HG02885 (cell line): Measurements from ENCODE around the gene LARGE1.

Experiments
- ATAC-seq: cut with Tn5 transposase; IDR thresholded peaks from one replicate; pipeline ENCODE4 v1.9.1; 2021; ENCODE audit warnings: mild to moderate bottlenecking; ENCODE audit not compliant: unreplicated experiment, poor library complexity

Gene LARGE1

DNA sequence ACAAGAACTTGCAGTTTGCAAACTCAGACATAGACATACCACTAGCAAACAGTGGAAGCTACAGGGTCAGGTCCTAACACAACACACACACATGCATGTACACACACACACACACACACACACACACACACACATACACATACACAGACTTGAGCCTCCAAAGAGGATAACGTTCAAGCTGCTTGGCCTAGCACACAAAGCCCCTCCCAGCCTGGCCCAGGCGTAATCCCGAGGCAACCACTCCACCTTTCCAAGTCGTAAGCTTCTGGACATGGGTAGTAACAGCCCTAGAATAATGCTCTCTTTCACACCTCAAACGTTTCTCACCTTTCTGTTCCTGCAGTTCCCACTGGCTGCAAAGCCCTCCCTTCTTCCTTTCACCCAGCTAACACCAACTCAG, 88.6 kb downstream of the LARGE1 start:
- no peak for ATAC-seq

DNA sequence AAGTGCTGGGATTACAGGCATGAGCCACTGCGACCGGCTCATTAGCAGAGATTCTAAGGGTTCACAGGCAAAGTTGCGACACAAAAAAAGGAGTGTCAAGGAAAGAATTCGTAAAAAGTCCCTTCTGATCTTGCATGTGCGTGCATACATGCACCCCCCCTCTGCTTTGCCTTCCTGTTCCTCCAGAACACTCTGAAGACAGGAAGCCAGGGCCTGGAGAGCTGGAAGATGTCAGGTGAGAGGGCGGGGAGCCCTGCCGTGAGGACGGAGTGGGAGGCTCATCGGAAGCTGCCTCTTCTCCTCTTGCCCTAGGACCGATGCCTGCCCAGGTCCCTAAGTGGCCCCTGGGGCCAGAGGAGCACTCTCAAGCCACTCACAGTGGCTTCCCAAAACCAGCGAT, 89.1 kb downstream of the LARGE1 start:
- no peak for ATAC-seq

DNA sequence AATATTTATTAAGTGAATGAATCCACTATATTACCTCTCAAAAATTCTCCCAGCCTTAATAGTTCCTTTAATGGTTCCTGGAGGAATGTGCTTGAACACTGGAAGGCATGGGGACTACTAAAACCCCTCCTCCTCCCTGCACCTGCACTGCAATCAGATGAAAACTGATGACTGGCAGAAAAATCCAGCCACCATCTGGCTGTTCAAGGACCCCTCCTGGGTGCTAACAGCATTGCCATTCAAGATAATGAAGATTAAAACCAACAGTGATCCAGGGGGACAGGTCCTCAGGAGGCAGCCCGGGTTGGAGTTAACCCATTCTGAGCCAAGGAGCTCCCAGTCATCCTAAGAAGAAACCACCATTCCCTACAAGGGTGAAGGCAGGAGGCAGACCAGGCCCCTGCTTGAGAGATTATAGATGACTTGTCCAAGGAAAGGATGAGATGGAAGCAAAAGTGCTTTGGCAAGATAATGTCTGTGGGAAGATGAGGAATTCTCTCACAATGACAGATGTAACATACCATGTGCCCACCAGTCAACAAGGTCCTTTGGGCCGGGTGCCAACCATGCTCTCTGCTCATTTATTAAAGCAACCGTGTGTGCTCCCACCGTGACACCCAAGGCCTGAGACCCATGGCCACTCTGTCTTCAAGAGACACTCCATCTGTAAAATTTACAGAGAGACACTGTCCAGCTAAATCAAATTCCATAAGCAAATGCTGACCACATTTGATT, 90.6 kb downstream of the LARGE1 start:
- no peak for ATAC-seq

DNA sequence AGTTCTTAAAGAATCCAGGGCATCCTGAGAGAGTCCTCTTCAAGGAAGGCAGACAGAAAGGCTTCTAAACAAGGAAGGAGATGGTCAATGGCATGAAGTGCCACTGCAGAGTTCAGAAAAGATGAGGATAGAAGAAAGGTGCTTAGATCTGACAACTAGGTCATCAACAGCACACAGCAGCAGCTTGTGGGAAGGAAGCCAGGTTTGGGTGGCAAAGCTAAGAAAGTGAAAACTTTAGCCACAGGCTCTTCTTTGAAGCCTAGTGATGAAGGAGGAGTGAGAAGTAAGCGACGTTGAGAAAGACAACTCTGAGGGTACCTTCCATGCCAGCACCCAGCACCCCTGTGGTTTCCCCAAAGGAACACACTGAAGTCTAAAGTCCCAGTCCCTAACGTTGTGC, 92.0 kb downstream of the LARGE1 start:
- no peak for ATAC-seq

DNA sequence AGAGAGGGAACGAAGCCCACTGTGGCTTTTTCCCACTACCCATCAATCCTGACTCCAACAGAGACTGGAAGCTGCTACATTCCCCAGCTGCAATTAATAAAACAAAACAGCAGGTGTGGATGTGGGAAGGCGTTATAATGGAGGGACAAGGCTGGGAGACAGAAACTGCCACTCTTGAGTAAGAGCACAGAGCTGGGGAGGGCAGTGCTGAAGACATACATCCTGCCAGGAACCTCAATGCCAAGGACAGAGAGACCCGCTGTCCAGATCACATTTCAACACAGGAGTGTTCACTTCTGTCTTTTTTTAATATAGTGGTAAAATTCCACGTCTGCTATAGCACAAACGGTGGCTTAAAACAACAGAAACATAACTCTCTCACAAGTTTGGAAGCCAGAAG, 94.5 kb downstream of the LARGE1 start:
- ATAC-seq, result no peak

DNA sequence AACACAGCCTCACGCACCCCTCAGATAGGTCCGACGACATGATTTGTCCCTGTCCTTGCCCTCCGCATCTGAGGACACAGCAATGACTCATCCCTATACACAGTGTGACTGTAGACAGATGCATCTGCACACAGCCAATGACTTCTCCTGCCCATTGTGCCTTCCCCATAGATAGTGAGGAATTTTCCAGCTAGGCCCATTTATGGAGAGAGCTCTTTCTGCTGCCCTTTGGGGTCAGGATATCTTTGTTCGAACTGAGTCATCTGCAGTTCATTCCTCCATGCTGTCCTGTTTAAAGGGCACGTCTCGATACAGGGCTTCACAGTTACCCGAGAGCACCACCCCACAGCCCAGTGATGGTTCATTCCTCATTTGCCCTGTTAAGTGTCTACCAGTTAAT, 96.7 kb downstream of the LARGE1 start:
- ATAC-seq, result no peak

DNA sequence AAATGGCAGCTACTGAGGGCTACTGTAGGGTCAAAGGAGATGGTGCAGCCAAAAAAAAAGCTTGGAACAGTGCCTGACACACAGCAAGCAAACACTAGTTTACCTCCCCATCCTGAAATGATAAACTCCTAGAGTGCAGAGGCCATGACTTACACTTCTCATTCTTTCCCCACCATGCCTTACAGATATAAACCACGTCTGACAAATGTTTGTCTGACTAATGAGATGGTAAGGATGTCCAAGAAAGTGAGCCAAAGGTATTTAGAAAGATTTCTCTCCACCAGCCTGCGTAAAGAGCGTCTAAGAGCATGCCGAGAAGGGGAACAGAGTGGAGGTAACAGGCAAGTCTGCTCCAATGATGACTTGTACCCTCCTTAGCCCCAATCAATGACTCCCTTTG, 99.0 kb downstream of the LARGE1 start:
- no peak for ATAC-seq

DNA sequence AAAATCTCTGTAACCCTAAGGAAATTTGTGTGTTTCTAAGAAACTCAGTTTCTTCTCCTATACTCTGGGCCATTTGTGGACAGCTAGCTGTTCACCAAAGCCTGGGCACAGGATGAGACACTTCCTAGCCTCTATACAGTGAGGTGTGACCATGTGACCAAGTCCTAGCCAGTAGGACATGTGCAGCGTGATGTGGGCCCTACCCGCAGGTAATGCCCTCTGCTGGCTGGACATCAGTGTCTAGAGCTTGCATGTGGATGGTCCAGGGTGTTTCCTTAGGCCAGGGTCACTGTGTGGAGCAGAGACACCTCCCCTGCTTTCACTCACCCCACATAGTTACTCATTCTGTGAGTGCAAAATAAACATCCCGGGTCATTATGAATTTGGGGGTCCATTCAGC, 100.5 kb downstream of the LARGE1 start:
- no peak for ATAC-seq

DNA sequence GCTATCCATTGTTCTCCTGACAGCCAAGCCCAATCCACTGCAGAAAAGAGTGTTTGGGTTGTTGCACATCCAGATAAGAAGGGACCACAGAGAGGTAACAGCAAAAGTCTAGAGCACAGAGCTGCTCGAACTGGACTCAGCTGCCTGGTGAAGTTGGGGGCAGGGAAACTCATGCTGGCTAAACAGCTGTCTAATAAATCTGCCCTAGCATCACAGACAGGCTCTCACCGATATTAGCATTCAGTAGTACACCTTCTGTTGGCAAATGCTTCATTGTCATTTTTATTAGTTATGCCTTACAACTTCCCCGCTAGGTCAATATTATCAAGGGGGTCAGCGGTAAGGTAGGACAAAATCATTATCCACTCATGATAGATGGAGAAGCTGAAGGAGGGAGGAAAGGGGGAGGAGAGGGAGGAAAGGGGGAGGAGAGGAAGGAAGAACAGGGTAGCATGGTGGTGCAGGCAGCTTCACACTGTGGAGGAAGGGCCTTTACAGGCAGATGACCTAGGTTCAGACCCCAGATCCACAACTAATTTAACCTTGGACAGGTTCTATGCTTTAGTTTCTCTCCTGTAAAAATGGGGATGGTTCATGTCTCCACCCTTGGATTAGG, 102.7 kb downstream of the LARGE1 start:
- no peak for ATAC-seq

DNA sequence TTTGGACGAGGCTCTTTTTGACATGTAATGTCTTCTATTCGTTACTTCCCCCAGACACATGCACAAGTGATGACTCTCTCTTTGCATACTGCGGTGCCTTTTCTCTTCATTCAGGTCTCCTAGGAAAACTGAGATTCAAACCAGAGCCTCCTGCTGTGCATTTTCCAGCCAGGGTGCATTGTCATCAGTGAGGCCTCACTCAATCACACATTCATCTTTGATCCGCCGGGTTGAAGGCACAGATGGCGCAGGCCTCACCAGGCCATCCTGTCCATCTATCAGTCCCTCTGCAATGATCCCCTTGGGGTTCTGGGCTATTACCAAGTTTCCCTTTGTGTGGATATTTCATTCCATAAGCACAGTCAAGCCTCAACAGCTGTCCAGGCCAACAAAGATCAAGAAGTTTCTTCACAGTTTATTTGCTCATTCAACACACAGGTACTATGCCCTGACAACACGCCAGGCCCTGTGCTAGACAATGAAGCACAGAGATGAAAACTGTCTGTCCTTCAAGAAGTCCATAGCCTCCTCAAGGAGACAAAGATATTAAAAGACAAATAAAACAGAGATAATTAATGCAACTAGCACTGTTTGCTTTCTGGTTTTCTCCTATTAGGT, 107.8 kb downstream of the LARGE1 start:
- no peak for ATAC-seq

DNA sequence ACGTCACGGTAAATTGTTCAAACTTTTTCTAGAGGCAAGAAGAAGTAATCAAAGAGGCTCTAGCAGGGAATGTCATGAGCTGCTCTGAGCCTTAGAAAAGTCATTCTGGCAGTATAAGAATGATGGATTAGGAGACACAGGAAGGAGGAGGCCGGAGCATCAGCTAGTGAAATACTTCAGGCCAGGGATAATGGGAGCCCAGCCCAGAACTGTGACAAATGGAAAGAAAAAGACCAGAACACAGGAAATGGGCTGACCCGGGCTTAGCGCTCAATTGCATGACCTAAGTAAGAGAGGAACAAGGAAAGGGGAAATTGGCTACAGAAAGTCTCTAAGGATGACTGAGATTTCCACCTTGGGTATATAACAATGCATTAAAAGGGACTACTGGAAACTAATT, 108.6 kb downstream of the LARGE1 start:
- ATAC-seq, result no peak

DNA sequence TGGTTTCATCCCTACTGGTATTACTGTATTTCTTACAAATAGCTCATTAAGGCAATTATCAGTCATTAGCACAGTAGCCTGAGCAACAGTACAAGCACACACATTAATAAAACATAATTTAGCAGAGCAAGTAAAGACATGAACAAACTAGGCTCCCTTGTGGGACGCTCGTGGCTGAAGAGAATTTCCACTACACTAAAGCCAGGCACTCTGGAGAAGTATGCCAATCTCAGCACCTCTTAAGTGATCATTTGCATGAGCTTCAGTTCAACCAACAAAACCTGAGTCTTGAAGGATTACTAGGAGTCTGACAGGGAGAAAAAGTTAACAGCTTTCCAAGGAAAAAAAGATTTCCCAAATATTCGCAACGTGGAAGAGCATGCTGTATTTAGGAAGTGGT, 109.1 kb downstream of the LARGE1 start:
- ATAC-seq, result no peak

DNA sequence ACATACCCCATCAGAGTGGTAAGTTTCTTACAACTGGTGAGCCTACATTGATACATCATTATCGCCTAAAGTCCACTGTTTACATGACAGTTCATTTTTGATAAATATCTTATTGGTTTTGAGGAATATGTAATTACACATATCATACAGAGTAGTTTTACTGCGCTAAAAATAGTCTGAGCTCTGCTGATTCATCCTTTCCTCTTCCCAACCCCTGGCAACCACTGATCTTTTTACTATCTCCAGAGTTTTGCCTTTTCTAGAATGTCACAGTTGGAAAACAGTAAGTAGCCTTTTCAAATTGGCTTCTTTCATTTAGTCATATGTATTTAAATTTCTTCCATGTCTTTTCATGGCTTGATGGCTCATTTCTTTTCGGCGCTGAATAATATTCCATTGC, 112.8 kb downstream of the LARGE1 start:
- no peak for ATAC-seq

DNA sequence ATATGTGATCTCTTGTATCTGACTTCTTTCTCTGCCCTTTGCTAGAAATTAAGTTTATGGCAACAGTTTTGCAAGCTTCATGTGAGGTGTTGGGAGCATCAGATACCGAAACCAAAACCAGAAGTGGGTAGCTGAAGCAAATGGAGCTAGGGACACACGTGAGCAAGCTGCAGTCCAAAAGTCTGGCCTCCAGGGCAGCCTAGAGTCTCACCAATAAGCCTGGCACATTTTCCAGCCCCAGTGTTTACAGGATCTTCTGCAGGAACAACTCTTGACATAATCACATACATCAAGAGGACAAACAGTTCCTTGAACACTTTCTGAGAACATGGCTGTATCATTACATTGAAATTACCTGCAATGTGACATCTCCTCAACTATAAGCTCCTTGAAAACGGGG, 114.1 kb downstream of the LARGE1 start:
- ATAC-seq, result peak; percentile 64

DNA sequence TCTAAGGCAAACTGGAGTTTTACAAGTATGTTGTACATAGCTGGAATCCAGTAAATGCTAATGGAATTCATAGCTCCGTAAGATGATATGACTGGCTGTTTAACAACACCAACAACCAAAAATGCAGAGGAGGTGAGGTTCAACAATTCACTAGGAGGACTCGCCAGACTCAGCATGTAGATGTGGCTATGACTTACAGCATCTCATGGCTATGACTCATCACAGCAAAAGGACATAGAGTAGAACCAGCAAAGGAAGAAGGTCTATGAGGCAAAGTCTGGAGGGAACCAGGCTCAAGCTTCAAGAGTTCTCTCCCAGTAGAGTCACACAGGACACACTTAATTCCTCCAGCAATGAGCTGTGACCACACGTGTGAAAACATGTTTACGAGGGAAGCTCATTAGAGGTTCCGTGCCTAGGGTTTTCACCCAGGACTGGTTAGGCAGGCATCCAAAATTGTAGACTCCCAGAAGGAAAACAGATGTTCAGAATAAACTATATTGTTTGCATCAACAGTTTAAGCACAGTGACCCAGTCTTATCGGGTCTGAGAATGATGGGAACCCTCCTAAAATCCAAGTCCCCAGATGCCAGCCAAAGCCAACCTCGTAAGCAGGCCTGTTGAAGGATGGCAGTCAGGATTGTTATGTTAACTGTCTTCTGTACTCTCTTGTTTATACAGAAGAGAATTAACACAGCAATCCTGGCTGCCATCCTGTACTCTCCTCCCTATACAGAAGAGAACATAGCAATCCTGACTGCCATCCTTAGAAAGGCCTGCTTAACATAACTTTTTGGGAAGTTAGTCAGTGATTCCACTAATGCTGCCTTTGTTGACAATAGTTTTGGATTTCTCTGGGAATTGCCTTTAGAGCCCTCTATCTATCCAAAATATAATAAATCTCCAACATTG, 116.6 kb downstream of the LARGE1 start:
- no peak for ATAC-seq

DNA sequence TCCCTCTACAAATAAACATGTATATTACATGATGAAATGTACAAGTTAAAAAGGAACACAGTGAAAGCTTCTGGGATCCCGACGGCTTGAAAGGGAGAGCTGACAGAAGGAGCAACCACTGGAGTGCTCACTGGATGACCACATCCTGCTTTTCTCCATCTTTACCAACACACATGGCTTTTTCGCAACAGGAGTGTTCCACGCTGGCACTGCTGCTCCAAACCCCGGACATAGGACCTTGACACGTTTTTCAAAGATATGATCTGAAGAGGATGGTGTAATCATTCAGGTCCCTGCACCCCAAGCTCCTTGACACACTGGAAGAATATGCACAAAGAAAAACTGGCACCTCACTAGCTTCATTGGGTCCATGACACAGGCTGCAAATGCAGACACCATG, 121.9 kb downstream of the LARGE1 start:
- no peak for ATAC-seq

DNA sequence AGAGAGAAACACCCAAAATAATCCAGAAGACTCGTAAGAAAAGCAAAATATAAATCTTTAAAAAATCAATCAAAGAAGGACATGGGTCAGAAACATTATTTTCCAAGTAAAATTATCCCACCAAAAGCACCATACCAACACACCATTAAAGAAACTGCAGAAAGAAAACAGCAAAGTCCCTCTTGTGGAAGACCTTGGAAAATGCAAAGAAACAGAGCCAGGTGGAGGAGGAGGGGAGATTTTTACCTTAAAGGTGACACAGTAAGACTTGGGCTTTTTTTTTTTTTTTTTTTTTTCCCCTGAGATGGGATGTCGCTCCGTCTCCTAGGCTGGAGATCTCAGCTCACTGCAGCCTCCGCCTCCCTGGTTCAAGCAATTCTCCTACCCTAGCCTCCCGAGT, 123.8 kb downstream of the LARGE1 start:
- ATAC-seq, result no peak

DNA sequence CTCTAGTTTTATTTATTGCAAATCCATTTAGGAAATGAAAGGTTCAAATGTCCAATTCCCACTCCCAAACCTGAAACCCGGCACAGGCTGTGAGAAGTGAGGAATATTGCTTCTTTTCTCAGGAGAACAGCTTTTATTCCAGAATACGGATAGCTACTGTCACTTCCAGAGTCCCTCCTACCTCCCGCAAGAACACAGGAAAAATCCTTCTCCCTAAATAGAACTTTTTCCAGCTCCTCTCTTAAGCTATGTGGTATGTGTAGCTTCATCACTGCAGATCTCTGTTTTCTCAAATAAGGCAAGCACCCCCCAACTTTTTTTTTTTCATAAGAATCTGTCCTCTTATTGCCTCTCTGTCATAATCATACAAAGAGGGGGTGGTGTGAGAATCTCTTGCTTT, 126.8 kb downstream of the LARGE1 start:
- no peak for ATAC-seq

DNA sequence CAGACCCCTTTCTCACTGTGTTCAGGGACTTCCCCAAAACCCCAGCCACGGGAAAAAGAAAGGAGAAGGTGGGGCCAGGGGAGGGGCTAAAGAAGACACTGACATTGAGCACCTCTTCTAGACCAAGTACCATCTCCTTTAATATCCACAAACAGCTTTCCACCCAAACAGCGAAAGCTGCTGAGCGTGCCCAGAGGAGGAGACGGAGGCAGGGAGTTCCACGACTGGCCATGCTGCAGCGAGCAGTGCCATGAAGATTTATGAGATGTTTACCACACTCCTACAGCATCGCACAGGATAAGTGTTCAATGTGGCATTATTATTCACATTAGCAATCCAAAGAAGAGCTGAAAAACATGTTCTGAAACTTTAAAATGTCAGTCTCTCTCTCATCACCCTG, 127.4 kb downstream of the LARGE1 start:
- no peak for ATAC-seq

DNA sequence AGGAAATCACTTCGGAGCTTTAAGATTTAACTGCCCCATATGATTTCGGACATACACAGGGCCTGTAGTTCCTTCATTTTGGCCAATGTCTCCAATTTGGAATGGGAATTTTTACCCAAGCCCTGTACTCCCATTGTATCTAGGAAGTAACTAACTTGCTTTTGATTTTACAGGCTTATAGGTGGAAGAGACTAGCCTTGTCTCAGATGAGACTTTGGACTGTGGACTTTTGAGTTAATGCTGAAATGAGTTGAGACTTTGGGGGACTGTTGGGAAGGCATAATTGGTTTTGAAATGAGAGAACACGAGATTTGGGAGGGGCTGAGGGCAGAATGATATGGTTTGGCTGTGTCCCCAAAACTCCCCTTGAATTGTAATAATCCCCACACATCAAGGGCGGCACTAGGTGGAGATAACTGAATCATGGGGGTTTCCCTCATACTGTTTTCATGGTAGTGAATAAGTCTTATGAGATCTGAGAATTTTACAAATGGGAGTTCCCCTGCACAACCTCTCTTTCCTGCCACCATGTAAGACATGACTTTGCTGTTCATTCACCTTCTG, 130.5 kb downstream of the LARGE1 start:
- no peak for ATAC-seq

DNA sequence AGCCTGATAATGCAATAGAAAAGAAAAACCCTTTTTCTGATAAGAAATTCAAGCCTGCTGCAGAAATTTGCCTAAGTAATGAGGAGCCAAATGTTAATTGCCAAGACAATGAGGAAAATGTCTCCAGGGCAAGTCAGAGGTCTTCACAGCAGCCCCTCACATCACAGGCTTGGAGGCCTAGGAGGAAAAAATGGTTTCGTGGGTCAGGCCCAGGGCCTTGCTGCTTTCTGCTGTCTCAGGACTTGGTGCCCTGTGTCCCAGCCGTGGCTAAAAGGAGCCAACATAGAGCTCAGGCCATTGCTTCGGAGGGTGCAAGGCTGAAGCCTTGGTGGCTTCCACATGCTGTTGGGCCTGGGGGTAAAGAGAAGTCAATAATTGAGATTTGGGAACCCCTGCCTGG, 131.3 kb downstream of the LARGE1 start:
- no peak for ATAC-seq
